H9 (cell line): ENCODE results near the gene MICALL1. TPM values are rescaled to one million over a fixed set of nuclear protein-coding genes. Genes with fewer than 3 reads are reported as not detected.

ENCODE experiments used
- DNase-seq: peaks from one replicate; pipeline ENCODE4 v3.0.0-alpha.2; 2017
- H2AFZ ChIP-seq: one replicate; pipeline ENCODE4 v1.6.1; 2013; ENCODE audit warnings: mild to moderate bottlenecking, low read length, control low read depth, moderate library complexity
- H2AK5ac ChIP-seq: 2 replicates; pipeline ENCODE4 v1.6.1; 2013; ENCODE audit warnings: low read length, control low read depth, mixed read lengths; ENCODE audit not compliant: insufficient read length
- H2BK120ac ChIP-seq: one replicate; pipeline ENCODE4 v1.6.1; 2013; ENCODE audit warnings: low read depth, mild to moderate bottlenecking, low read length, control low read depth, inconsistent platforms; ENCODE audit not compliant: poor library complexity, severe bottlenecking
- H2BK12ac ChIP-seq: 2 replicates; pipeline ENCODE4 v1.6.1; 2013; ENCODE audit warnings: low read length, control low read depth, mixed read lengths, low read depth; ENCODE audit not compliant: insufficient read length
- H2BK15ac ChIP-seq: 2 replicates; pipeline ENCODE4 v1.6.1; 2013; ENCODE audit warnings: low read depth, low read length, control low read depth
- H2BK20ac ChIP-seq: one replicate; pipeline ENCODE4 v1.6.1; 2013; ENCODE audit warnings: low read depth, mild to moderate bottlenecking, low read length, control low read depth, inconsistent platforms; ENCODE audit not compliant: poor library complexity, severe bottlenecking
- H2BK5ac ChIP-seq: 2 replicates; pipeline ENCODE4 v1.6.1; 2013; ENCODE audit warnings: low read length, control low read depth, mixed read lengths; ENCODE audit not compliant: insufficient read length
- H3K14ac ChIP-seq: 2 replicates; pipeline ENCODE4 v1.6.1; 2013; ENCODE audit warnings: low read length, control low read depth; ENCODE audit not compliant: insufficient read depth
- H3K18ac ChIP-seq: 2 replicates; pipeline ENCODE4 v1.6.1; 2013; ENCODE audit warnings: low read depth, mild to moderate bottlenecking, mixed read lengths, low read length, control low read depth; ENCODE audit not compliant: insufficient read length
- H3K23ac ChIP-seq: 2 replicates; pipeline ENCODE4 v1.6.1; 2013; ENCODE audit warnings: low read length, control low read depth, mixed read lengths, low read depth; ENCODE audit not compliant: insufficient read length
- H3K23me2 ChIP-seq: 2 replicates; pipeline ENCODE4 v1.6.1; 2013; ENCODE audit warnings: low read depth, mild to moderate bottlenecking, mixed read lengths, low read length, control low read depth; ENCODE audit not compliant: insufficient read length, poor library complexity, severe bottlenecking
- H3K27ac ChIP-seq: 2 replicates; pipeline ENCODE4 v1.5.1; 2013; ENCODE audit warnings: low read length, control low read depth, mixed read lengths, low read depth; ENCODE audit not compliant: insufficient read length
- H3K27me3 ChIP-seq: 2 replicates; pipeline ENCODE4 v1.6.1; 2013; ENCODE audit warnings: low read length, control low read depth, inconsistent platforms; ENCODE audit not compliant: insufficient read depth
- H3K4ac ChIP-seq: 2 replicates; pipeline ENCODE4 v1.6.1; 2013; ENCODE audit warnings: low read depth, mild to moderate bottlenecking, control low read depth, inconsistent platforms, low read length, moderate library complexity
- H3K4me1 ChIP-seq: 2 replicates; pipeline ENCODE4 v1.6.1; 2013; ENCODE audit warnings: low read length, control low read depth, inconsistent platforms; ENCODE audit not compliant: insufficient read depth
- H3K4me2 ChIP-seq: 2 replicates; pipeline ENCODE4 v1.6.1; 2013; ENCODE audit warnings: low read length, control low read depth, mixed read lengths; ENCODE audit not compliant: insufficient read length, insufficient read depth
- H3K56ac ChIP-seq: 2 replicates; pipeline ENCODE4 v1.6.1; 2013; ENCODE audit warnings: low read depth, mild to moderate bottlenecking, mixed read lengths, low read length, control low read depth; ENCODE audit not compliant: insufficient read length
- H3K79me1 ChIP-seq: 2 replicates; pipeline ENCODE4 v1.6.1; 2013; ENCODE audit warnings: low read depth, mild to moderate bottlenecking, moderate library complexity, low read length, control low read depth, inconsistent platforms; ENCODE audit not compliant: insufficient read depth, poor library complexity, severe bottlenecking
- H3K79me2 ChIP-seq: 2 replicates; pipeline ENCODE4 v1.6.1; 2013; ENCODE audit warnings: low read length, control low read depth, inconsistent platforms; ENCODE audit not compliant: insufficient read depth
- H3K9ac ChIP-seq: 2 replicates; pipeline ENCODE4 v1.6.1; 2013; ENCODE audit warnings: low read length, control low read depth, mixed read lengths; ENCODE audit not compliant: insufficient read length; ENCODE audit errors: extremely low read depth
- H3K9me3 ChIP-seq: one replicate; pipeline ENCODE4 v1.6.1; 2013; ENCODE audit warnings: low read depth, low read length, inconsistent platforms; ENCODE audit not compliant: control insufficient read depth
- H3T11ph ChIP-seq: one replicate; pipeline ENCODE4 v1.6.1; 2013; ENCODE audit warnings: mild to moderate bottlenecking, low read length, control low read depth, inconsistent platforms
- H4K20me1 ChIP-seq: one replicate; pipeline ENCODE4 v1.6.1; 2013; ENCODE audit not compliant: control insufficient read depth, insufficient read length, insufficient read depth
- H4K5ac ChIP-seq: 2 replicates; pipeline ENCODE4 v1.6.1; 2013; ENCODE audit warnings: low read depth, mild to moderate bottlenecking, mixed read lengths, low read length, control low read depth; ENCODE audit not compliant: insufficient read length
- H4K8ac ChIP-seq: replicated peaks from 2 replicates; pipeline ENCODE4 v1.6.1; 2013; ENCODE audit warnings: low read length, control low read depth, mixed read lengths, low read depth; ENCODE audit not compliant: insufficient read length
- H4K91ac ChIP-seq: 2 replicates; pipeline ENCODE4 v1.6.1; 2013; ENCODE audit warnings: low read depth, mild to moderate bottlenecking, moderate library complexity, mixed read lengths, low read length, control low read depth; ENCODE audit not compliant: insufficient read length
- H3K27ac Mint-ChIP-seq, 3 experiments: 2 replicates in 2 of 3; 3 replicates in 1 of 3; pipeline ENCODE4 v1.8.0; 2020 to 2021; ENCODE audit warnings: mixed read lengths in 3 of 3, mild to moderate bottlenecking in 1 of 3, moderate library complexity in 1 of 3
- H3K27me3 Mint-ChIP-seq: 2 replicates; pipeline ENCODE4 v1.8.0; 2021; ENCODE audit warnings: low read depth, mild to moderate bottlenecking, moderate library complexity, mixed read lengths
- H3K36me3 Mint-ChIP-seq, 3 experiments: 2 replicates in 2 of 3; 3 replicates in 1 of 3; pipeline ENCODE4 v1.8.0; 2020 to 2021; ENCODE audit warnings: low read depth in 3 of 3, mixed read lengths in 3 of 3; ENCODE audit not compliant: insufficient read depth in 1 of 3
- H3K4me1 Mint-ChIP-seq, 2 experiments: 2 replicates each; pipeline ENCODE4 v1.8.0; 2020; ENCODE audit warnings: mixed read lengths in 2 of 2
- H3K4me3 Mint-ChIP-seq, 2 experiments: 2 replicates in 1 of 2; 3 replicates in 1 of 2; pipeline ENCODE4 v1.8.0; 2020 to 2021; ENCODE audit warnings: mild to moderate bottlenecking in 2 of 2, mixed read lengths in 2 of 2, moderate library complexity in 1 of 2
- H3K9me3 Mint-ChIP-seq, 2 experiments: 2 replicates in 1 of 2; 3 replicates in 1 of 2; pipeline ENCODE4 v1.8.0; 2020; ENCODE audit warnings: mild to moderate bottlenecking in 2 of 2, mixed read lengths in 2 of 2, moderate library complexity in 1 of 2
- CTCF ChIP-seq: fragments of 200-600 bp; sonication (generic); conservative IDR thresholded peaks from 3 replicates; pipeline ENCODE4 v1.8.0; 2021; ENCODE audit warnings: antibody characterized with exemption, mild to moderate bottlenecking
- WGBS: extraction: QIAGEN DNeasy Blood & Tissue Kit; methylation state at CpG from one replicate; pipeline ENCODE4 v1.1.7; 2013; ENCODE audit warnings: missing lambda C conversion rate, low lambda C conversion rate, mixed read lengths; ENCODE audit not compliant: insufficient read length; ENCODE audit errors: extremely low coverage; 5-methylcytosine and 5-hydroxymethylcytosine counted together
- total RNA-seq: library from RNA; stranded (reverse); gene quantifications from 2 replicates; pipeline ENCODE4 v1.2.1, GENCODE V29; 2021

MICALL1 gene
- total RNA-seq, 1 experiment from 2014 or later: 33.3 TPM

GRCh38 chr22:37933711-37934376 lies 27.7 kb downstream of the MICALL1 start:
- H3K4me3 Mint-ChIP-seq: no peak overlapping the region; a peak in 1 of 5 replicates
- H3K4me1 Mint-ChIP-seq: peaks cover 8 to 12% of the 10 kb centered on the region in 2 experiments
- no peak overlapping the region for H4K5ac ChIP-seq
- no peak overlapping the region for H2BK12ac ChIP-seq
- H2BK20ac ChIP-seq: no peak overlapping the region
- no peak overlapping the region for H2AFZ ChIP-seq
- no peak overlapping the region for H3K4ac ChIP-seq
- peak overlapping the region; percentile 52 to 94 (median 86); a peak in 5 of 7 replicates for H3K27ac Mint-ChIP-seq
- no peak overlapping the region for H4K8ac ChIP-seq
- H3K14ac ChIP-seq: no peak overlapping the region
- H4K91ac ChIP-seq: no peak overlapping the region
- DNase-seq: peak; percentile 95
- no CpG with 5 or more reads among the region's 13 CpGs for WGBS
- H3K4me2 ChIP-seq: no peak overlapping the region
- H3K56ac ChIP-seq: no peak overlapping the region
- no peak overlapping the region for H3K27ac ChIP-seq
- H2BK15ac ChIP-seq: no peak overlapping the region
- no peaks in the 10 kb centered on the region for H3K4me1 ChIP-seq
- H2BK5ac ChIP-seq: no peak overlapping the region
- no peak overlapping the region for H3K18ac ChIP-seq
- H2BK120ac ChIP-seq: no peak overlapping the region
- H3K9ac ChIP-seq: no peak overlapping the region
- H3K27me3 ChIP-seq: no peaks in the 10 kb centered on the region
- H3K79me1 ChIP-seq: no peaks in the 10 kb centered on the region
- H3K9me3 Mint-ChIP-seq: no peaks in the 10 kb centered on the region
- TF ChIP-seq CTCF: peak; percentile 97
- H3K27me3 Mint-ChIP-seq: no peaks in the 10 kb centered on the region
- H4K20me1 ChIP-seq: no peaks in the 10 kb centered on the region
- no peak overlapping the region for H3K23ac ChIP-seq
- H2AK5ac ChIP-seq: no peak overlapping the region
- no peak overlapping the region for H3T11ph ChIP-seq
- H3K36me3 Mint-ChIP-seq: peaks cover 3 to 53% (median 27%) of the 10 kb centered on the region in 3 experiments; a peak in 5 of 7 replicates
- H3K79me2 ChIP-seq: no peaks in the 10 kb centered on the region
- H3K9me3 ChIP-seq: no peaks in the 10 kb centered on the region
- no peaks in the 10 kb centered on the region for H3K23me2 ChIP-seq
